Adrenal gland (tissue), 12 donors: Measurements from ENCODE around the gene PHKB. TPM values are rescaled to one million over a fixed set of nuclear protein-coding genes. Genes with fewer than 3 reads are reported as not detected.

Experiments
- DNase-seq, 7 donors: peaks; one replicate each; pipeline ENCODE4 v3.0.0-alpha.2; 2019 to 2020
- H3K27ac ChIP-seq, 5 donors: fragments of 200-600 bp; sonication (generic) in 4 of 5; 1 replicate in 3 of 5; 2 replicates in 2 of 5; pipeline versions ENCODE4 v1.5.1 to v1.8.0; 2016 to 2020; ENCODE audit warnings: mild to moderate bottlenecking in 1 of 5
- H3K27me3 ChIP-seq: fragments of 200-600 bp; 2 replicates; pipeline ENCODE4 v1.8.0; 2021
- H3K36me3 ChIP-seq, 2 donors: fragments of 200-600 bp; replicated peaks in 1 of 2; 1 replicate in 1 of 2; 2 replicates in 1 of 2; pipeline versions ENCODE4 v1.5.1 to v1.8.0; 2018 to 2022
- H3K4me1 ChIP-seq, 2 donors: fragments of 200-600 bp; replicated peaks in 1 of 2; 1 replicate in 1 of 2; 2 replicates in 1 of 2; pipeline versions ENCODE4 v1.5.1 to v1.8.0; 2018 to 2021
- H3K4me3 ChIP-seq, 4 donors: fragments of 200-600 bp; sonication (generic) in 3 of 4; one replicate each; pipeline ENCODE4 v1.5.1; 2016 to 2018
- H3K9me3 ChIP-seq, 3 donors: fragments of 200-600 bp; sonication (generic) in 1 of 3; replicated peaks in 1 of 3; 1 replicate in 2 of 3; 2 replicates in 1 of 3; pipeline versions ENCODE4 v1.5.1 to v1.8.0; 2016 to 2021
- CTCF ChIP-seq, 6 experiments: fragments of 450-650 bp in 4 of 6; fragments of 200-600 bp in 2 of 6; sonication (generic) in 1 of 6; IDR thresholded peaks; 1 replicate in 5 of 6; 2 replicates in 1 of 6; pipeline versions ENCODE4 v1.5.1 to v1.8.0; 2016 to 2021; ENCODE audit warnings: antibody characterized with exemption in 6 of 6, mild to moderate bottlenecking in 2 of 6, moderate library complexity in 1 of 6
- POLR2A ChIP-seq, 2 donors: fragments of 450-650 bp; IDR thresholded peaks; one replicate each; pipeline ENCODE4 v1.6.1; 2017; ENCODE audit warnings: antibody characterized with exemption in 2 of 2, mild to moderate bottlenecking in 2 of 2, moderate library complexity in 1 of 2
- WGBS, 4 donors: extraction: QIAGEN DNeasy Blood & Tissue Kit in 2 of 4; methylation state at CpG; one replicate each; pipeline versions ENCODE4 v1.1.5 to v1.1.7; 2013 to 2017; 5-methylcytosine and 5-hydroxymethylcytosine counted together
- intact Hi-C, 2 donors: fragments of 100-400 bp; cut with DNase I; formaldehyde crosslinking; loops; one replicate each; pipeline versions ENCODE4 v1.14.1 to v1.15.0; 2022 to 2023
- polyA plus RNA-seq, 3 donors: library from polyadenylated mRNA; stranded (reverse); fragments of 200-250 nt in 2 of 3; fragments of 350-450 nt in 1 of 3; fragmentation: Illumina TruSeq in 1 of 3; extraction: RNeasy Lipid Tissue Mini Kit (QIAGEN cat#74804) in 1 of 3; gene quantifications; one replicate each; pipeline ENCODE4 v1.2.3, GENCODE V29; 2013 to 2014
- small RNA-seq, 2 donors: library from RNA; depleted of rRNA; stranded (forward); fragments of <200 nt; gene quantifications; one replicate each; pipeline ENCODE3, GENCODE V24; 2016
- total RNA-seq, 9 donors: library from RNA; depleted of rRNA in 4 of 9; stranded (reverse); fragments of >200 nt in 4 of 9; fragments of 120-200 nt in 1 of 9; fragmentation: NEBNext Ultra II Directional in 1 of 9; extraction: Animal tissue kit (Norgen Biotek cat#: 25700) in 1 of 9; gene quantifications; one replicate each; pipeline versions ENCODE4 v1.1.0 to v1.2.4, GENCODE V29; 2013 to 2023
- donor health status: healthy with polysubstance abuse.
- donor health status: Bipolar disorder and iron deficiency.
- donor health status: DM: yes; HTN: yes; CAD: no.
- donor health status: DM: no; HTN: no; CAD: no.
- donor health status: DM: no; HTN: no; CAD: no.
- donor health status: DM: yes; HTN: yes; CAD: no.

Gene PHKB
- total and polyA plus RNA-seq, 12 donors = 27.6 to 167 (median 107) TPM

DNA sequence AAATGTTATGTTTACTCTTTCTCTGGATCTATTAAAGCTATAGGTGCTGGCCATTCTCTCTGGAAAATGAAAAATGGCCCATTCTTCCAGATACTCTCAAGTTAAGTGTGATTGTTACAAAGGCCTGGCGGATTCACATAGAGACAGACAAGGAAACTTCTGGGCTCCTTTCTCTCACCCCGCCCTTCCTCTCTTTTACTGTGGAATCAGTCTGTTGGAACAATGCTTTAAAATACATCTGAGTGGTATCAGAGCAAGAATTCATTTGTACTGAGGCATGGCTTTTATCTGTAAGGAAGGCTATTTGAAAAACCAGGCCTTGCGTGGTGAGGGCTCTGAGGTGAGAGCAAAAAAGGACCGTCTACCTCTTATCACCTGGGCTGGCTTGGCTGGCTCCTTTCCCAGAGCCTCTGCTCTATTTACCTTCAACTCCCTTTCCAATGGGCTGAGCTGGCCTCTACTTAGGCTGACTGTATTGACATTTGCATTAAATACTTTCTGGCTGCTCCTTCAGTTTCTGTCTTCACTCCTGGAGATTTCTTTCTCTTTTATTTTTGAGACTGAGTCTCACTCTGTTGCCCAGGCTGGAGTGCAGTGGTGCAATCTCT lies 274.0 kb downstream of the PHKB start:
- Histone ChIP-seq H3K4me1 (no peaks in the 10 kb centered on the region), H3K27me3 (no peaks in the 10 kb centered on the region), H3K36me3 (no peaks in the 10 kb centered on the region), H3K27ac (no peak overlapping the region), H3K9me3 (no peaks in the 10 kb centered on the region), H3K4me3 (no peak overlapping the region)
- intact Hi-C loops = no loop called here
- TF ChIP-seq POLR2A (IDR thresholded peaks at IDR 0.05) = no peak
- TF ChIP-seq CTCF (IDR thresholded peaks at IDR 0.05) = no peak
- no peak for DNase-seq
- 68 to 74% (median 71%) methylated on average over 4 of the region's 4 CpGs for WGBS, 4 donors

GRCh38 chr16:47750371-47750770 lies 289.2 kb downstream of the PHKB start:
- no peaks in the 10 kb centered on the region for H3K27me3 ChIP-seq
- H3K36me3 ChIP-seq = no peaks in the 10 kb centered on the region
- intact Hi-C loops = no loop called here
- H3K4me3 ChIP-seq = no peak overlapping the region
- peaks cover 0 to 6% (median 0%) of the 10 kb centered on the region in 3 donors for H3K9me3 ChIP-seq
- WGBS, 4 donors = 79 to 91% (median 84%) methylated on average over 3 of the region's 3 CpGs
- H3K27ac ChIP-seq = no peak overlapping the region
- DNase-seq = no peak
- TF ChIP-seq CTCF (IDR thresholded peaks at IDR 0.05) (no peak), POLR2A (IDR thresholded peaks at IDR 0.05) (no peak)
- no peaks in the 10 kb centered on the region for H3K4me1 ChIP-seq

Small RNAs within 50 kb of the gene (small RNA-seq; reads per million reads assigned to genes)
- 0 to 0.12 reads per million in 2 donors for gene RNA5SP425

Other genes starting within 250 kb of the PHKB start
- gene ITFG1, start 268 bp upstream of the PHKB start, total RNA-seq = 100 to 1,000 TPM in 3 of 9 donors, 10 to 100 TPM in 6; 55.6 to 210 (median 87.0) TPM
- gene ITFG1, start 268 bp upstream of the PHKB start, polyA plus RNA-seq = 100 to 1,000 TPM in 1 of 3 donors, 10 to 100 TPM in 1, 1 to 10 TPM in 1; 8.4 to 246 (median 14.8) TPM